Neural crest cell (in vitro differentiated cells): Measurements from ENCODE around the gene COG2. TPM values are rescaled to one million over a fixed set of nuclear protein-coding genes. Genes with fewer than 3 reads are reported as not detected.

ENCODE experiments used
- DNase-seq: peaks from one replicate; pipeline ENCODE4 v3.0.0; 2021; ENCODE audit warnings: low read depth, mixed read lengths, low spot score
- H3K27ac Mint-ChIP-seq: one replicate; pipeline ENCODE4 v1.8.0; 2021; ENCODE audit warnings: mild to moderate bottlenecking, mixed read lengths; ENCODE audit not compliant: unreplicated experiment
- H3K27me3 Mint-ChIP-seq: 2 replicates; pipeline ENCODE4 v1.8.0; 2021; ENCODE audit warnings: low read depth, mild to moderate bottlenecking, mixed read lengths
- H3K36me3 Mint-ChIP-seq: 2 replicates; pipeline ENCODE4 v1.8.0; 2021; ENCODE audit warnings: low read depth, mild to moderate bottlenecking, mixed read lengths
- H3K4me1 Mint-ChIP-seq: 2 replicates; pipeline ENCODE4 v1.8.0; 2021; ENCODE audit warnings: mixed read lengths
- H3K4me3 Mint-ChIP-seq: one replicate; pipeline ENCODE4 v1.8.0; 2021; ENCODE audit warnings: mild to moderate bottlenecking, mixed read lengths
- H3K9me3 Mint-ChIP-seq: 2 replicates; pipeline ENCODE4 v1.8.0; 2021; ENCODE audit warnings: mixed read lengths
- CTCF ChIP-seq: fragments of 200-600 bp; sonication (generic); conservative IDR thresholded peaks from 2 replicates; pipeline ENCODE4 v1.5.0; 2021; ENCODE audit warnings: antibody characterized with exemption, mild to moderate bottlenecking
- total RNA-seq: library from RNA; stranded (reverse); gene quantifications from 2 replicates; pipeline ENCODE4 v1.2.1, GENCODE V29; 2021

Gene COG2
- total RNA-seq, 1 donor from 2014 or later = 38.2 TPM

- Mint-ChIP-seq H3K36me3 (no peaks in the 10 kb centered on the region), H3K4me3 (no peak overlapping the region), H3K4me1 (peaks cover 4% of the 10 kb centered on the region), H3K27me3 (no peaks in the 10 kb centered on the region), H3K9me3 (no peaks in the 10 kb centered on the region), H3K27ac (no peak overlapping the region)
- no peak for DNase-seq
- no peak for TF ChIP-seq CTCF
Measured at GRCh38 chr1:230708631-230709580, 66.6 kb downstream of the COG2 start.

- Mint-ChIP-seq H3K4me3 (no peak overlapping the region), H3K36me3 (no peaks in the 10 kb centered on the region), H3K27me3 (no peaks in the 10 kb centered on the region), H3K27ac (no peak overlapping the region), H3K4me1 (peaks cover 14% of the 10 kb centered on the region), H3K9me3 (no peaks in the 10 kb centered on the region)
- TF ChIP-seq CTCF = no peak
- no peak for DNase-seq
Measured at GRCh38 chr1:230709619-230710542, 67.6 kb downstream of the COG2 start.

GRCh38 chr1:230710543-230710904, 68.2 kb downstream of the COG2 start:
- Mint-ChIP-seq H3K27ac (no peak overlapping the region), H3K27me3 (no peaks in the 10 kb centered on the region), H3K36me3 (no peaks in the 10 kb centered on the region), H3K4me3 (no peak overlapping the region), H3K9me3 (no peaks in the 10 kb centered on the region), H3K4me1 (peaks cover 15% of the 10 kb centered on the region)
- no peak for DNase-seq
- TF ChIP-seq CTCF = no peak

- Mint-ChIP-seq H3K4me1 (peaks cover 15% of the 10 kb centered on the region), H3K27me3 (no peaks in the 10 kb centered on the region), H3K9me3 (no peaks in the 10 kb centered on the region), H3K36me3 (no peaks in the 10 kb centered on the region), H3K4me3 (no peak overlapping the region), H3K27ac (no peak overlapping the region)
- no peak for TF ChIP-seq CTCF
- DNase-seq = no peak
Measured at GRCh38 chr1:230711245-230711644, 69.0 kb downstream of the COG2 start.

GRCh38 chr1:230712470-230712942, 70.2 kb downstream of the COG2 start:
- Mint-ChIP-seq H3K27ac (no peak overlapping the region), H3K9me3 (peaks cover 5% of the 10 kb centered on the region), H3K4me1 (peaks cover 15% of the 10 kb centered on the region), H3K4me3 (no peak overlapping the region), H3K27me3 (no peaks in the 10 kb centered on the region), H3K36me3 (peaks cover 3% of the 10 kb centered on the region)
- no peak for TF ChIP-seq CTCF
- DNase-seq = no peak
